ENCODE measurements around the gene BCL6B. TPM values are rescaled to one million over a fixed set of nuclear protein-coding genes. Genes with fewer than 3 reads are reported as not detected.

The BCL6B gene
- total and polyA plus RNA-seq, 2 of the 4 experiments (the other 2 are of a cell fraction): not detected

DNA sequence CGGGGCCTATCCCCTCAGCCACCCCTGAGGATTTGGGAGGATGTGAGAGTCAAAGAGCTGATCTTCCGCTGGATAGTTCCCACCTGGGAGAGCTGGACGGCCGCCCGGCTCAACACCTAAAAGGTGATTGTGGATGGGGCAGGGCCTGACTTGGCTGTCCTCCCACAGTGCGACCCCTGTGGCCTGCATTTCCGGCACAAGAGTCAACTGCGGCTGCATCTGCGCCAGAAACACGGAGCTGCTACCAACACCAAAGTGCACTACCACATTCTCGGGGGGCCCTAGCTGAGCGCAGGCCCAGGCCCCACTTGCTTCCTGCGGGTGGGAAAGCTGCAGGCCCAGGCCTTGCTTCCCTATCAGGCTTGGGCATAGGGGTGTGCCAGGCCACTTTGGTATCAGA lies 4.5 kb downstream of the BCL6B start:
- Histone ChIP-seq H2BK120ac (ENCODE audit: low read depth, low read length) (no peak overlapping the region), H3K4me1 (ENCODE audit: control insufficient read depth, insufficient read depth, low read length) (no peaks in the 10 kb centered on the region), H2AFZ (replicated peaks; ENCODE audit: low read length, poor library complexity) (peak overlapping the region; percentile 5), H4K8ac (ENCODE audit: low read depth in 2 of 2, low read length in 2 of 2) (no peak overlapping the region), H3K18ac (ENCODE audit: low read depth, low read length) (no peak overlapping the region), H3K14ac (replicated peaks; ENCODE audit: low read depth, low read length) (no peak overlapping the region), H3K9ac (ENCODE audit: low read depth, low read length) (no peak overlapping the region), H3K56ac (ENCODE audit: extremely low read depth, insufficient read depth, low read length) (no peak overlapping the region), H2BK15ac (ENCODE audit: low read depth, low read length) (no peak overlapping the region), H3K27ac (ENCODE audit: insufficient read depth, low read length) (no peak overlapping the region), H3K4me2 (ENCODE audit: low read depth, low read length) (no peak overlapping the region), H3K9me1 (ENCODE audit: insufficient read depth, low read length) (no peaks in the 10 kb centered on the region), H3K4ac (ENCODE audit: low read depth, low read length) (no peak overlapping the region), H3K23ac (ENCODE audit: low read depth, low read length) (no peak overlapping the region), H2AK5ac (ENCODE audit: low read depth, low read length) (no peak overlapping the region), H4K5ac (ENCODE audit: low read depth, low read length) (no peak overlapping the region), H3K4me3 (ENCODE audit: insufficient read depth, low read depth, low read length) (no peak overlapping the region), H2BK5ac (ENCODE audit: low read depth, low read length, poor library complexity, severe bottlenecking) (no peak overlapping the region), H3K9me3 (ENCODE audit: control insufficient read depth, insufficient read depth, low read length) (no peaks in the 10 kb centered on the region), H4K91ac (ENCODE audit: insufficient read depth, low read depth, low read length) (no peak overlapping the region), H4K20me1 (ENCODE audit: insufficient read depth, low read length) (no peaks in the 10 kb centered on the region), H3K36me3 (ENCODE audit: control insufficient read depth, insufficient read depth, low read length) (no peaks in the 10 kb centered on the region), H3K27me3 (ENCODE audit: control insufficient read depth, insufficient read depth, low read length) (peaks cover 17% of the 10 kb centered on the region; the same call in 1 of the 2 replicates), H2AK9ac (replicated peaks; ENCODE audit: low read depth, low read length, poor library complexity) (no peak overlapping the region), H2BK20ac (ENCODE audit: low read depth, low read length) (no peak overlapping the region), H3K79me1 (ENCODE audit: low read depth in 1 of 2, low read length in 2 of 2) (no peaks in the 10 kb centered on the region)
- ChIA-PET POLR2A (ENCODE audit: unreplicated experiment) (interaction anchor here (0.7 kb wide), 1 partner anchor 9 kb away, joined by 4 read pairs; the partner anchor contains the start of gene SLC16A13), CTCF (interaction anchor here (0.5 kb wide), 1 partner anchor 287 kb away, joined by 4 read pairs; no protein-coding TSS in a partner anchor)
- dilution Hi-C loops (cut with HindIII; ENCODE audit: low sequenced_read_pairs, unreplicated experiment) (no loop called here), in situ Hi-C loops (cut with MboI; ENCODE audit: low sequenced_read_pairs) (no loop called here), intact Hi-C loops (cut with micrococcal nuclease) (no loop called here)
- 36% methylated on average over 8 of the region's 13 CpGs; no CpG with 5 or more reads in 1 of the 2 experiments for WGBS, 2 experiments (ENCODE audit: extremely low coverage in 2 of 2, insufficient read length in 1 of 2)
- no TSS peak for BruUV-seq (replicated peaks)
- ATAC-seq (ENCODE audit: low read depth) (no peak), DNase-seq (no peak)
- TF ChIP-seq NFE2L2 (IDR thresholded peaks at IDR 0.05; ENCODE audit: low read depth, low read length) (no peak), POLR2A (IDR thresholded peaks at IDR 0.05; ENCODE audit: low read depth, low read length) (no peak), RCOR1 (IDR thresholded peaks at IDR 0.05; ENCODE audit: insufficient replicate concordance, low read length) (no peak), SMC3 (IDR thresholded peaks at IDR 0.05; ENCODE audit: low read depth, low read length) (no peak), RAD21 (IDR thresholded peaks at IDR 0.05; ENCODE audit: low read length) (no peak), ELK1 (IDR thresholded peaks at IDR 0.05; ENCODE audit: borderline replicate concordance, low read depth, low read length) (no peak), CHD1 (IDR thresholded peaks at IDR 0.05; ENCODE audit: low read depth, low read length) (no peak), USF2 (IDR thresholded peaks at IDR 0.05; ENCODE audit: low read depth, low read length) (no peak), FOS (IDR thresholded peaks at IDR 0.05; ENCODE audit: low read depth, low read length) (no peak), RFX5 (IDR thresholded peaks at IDR 0.05; ENCODE audit: low read depth, low read length) (no peak), MAZ (IDR thresholded peaks at IDR 0.05; ENCODE audit: borderline replicate concordance, low read depth, low read length) (no peak), CEBPB (IDR thresholded peaks at IDR 0.05; ENCODE audit: low read depth, low read length) (no peak), BHLHE40 (IDR thresholded peaks at IDR 0.05; ENCODE audit: low read depth, low read length) (no peak), MAFK (IDR thresholded peaks at IDR 0.05; ENCODE audit: low read depth, low read length) (no peak), MXI1 (IDR thresholded peaks at IDR 0.05; ENCODE audit: borderline replicate concordance, low read depth, low read length) (no peak)
- TF ChIP-seq, protein P1, sequence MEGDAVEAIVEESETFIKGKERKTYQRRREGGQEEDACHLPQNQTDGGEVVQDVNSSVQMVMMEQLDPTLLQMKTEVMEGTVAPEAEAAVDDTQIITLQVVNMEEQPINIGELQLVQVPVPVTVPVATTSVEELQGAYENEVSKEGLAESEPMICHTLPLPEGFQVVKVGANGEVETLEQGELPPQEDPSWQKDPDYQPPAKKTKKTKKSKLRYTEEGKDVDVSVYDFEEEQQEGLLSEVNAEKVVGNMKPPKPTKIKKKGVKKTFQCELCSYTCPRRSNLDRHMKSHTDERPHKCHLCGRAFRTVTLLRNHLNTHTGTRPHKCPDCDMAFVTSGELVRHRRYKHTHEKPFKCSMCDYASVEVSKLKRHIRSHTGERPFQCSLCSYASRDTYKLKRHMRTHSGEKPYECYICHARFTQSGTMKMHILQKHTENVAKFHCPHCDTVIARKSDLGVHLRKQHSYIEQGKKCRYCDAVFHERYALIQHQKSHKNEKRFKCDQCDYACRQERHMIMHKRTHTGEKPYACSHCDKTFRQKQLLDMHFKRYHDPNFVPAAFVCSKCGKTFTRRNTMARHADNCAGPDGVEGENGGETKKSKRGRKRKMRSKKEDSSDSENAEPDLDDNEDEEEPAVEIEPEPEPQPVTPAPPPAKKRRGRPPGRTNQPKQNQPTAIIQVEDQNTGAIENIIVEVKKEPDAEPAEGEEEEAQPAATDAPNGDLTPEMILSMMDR (conservative IDR thresholded peaks at IDR 0.05; ENCODE audit: low read depth, low read length): no peak
